Measurements from ENCODE around the gene CYP27C1.

CYP27C1 gene, protein sequence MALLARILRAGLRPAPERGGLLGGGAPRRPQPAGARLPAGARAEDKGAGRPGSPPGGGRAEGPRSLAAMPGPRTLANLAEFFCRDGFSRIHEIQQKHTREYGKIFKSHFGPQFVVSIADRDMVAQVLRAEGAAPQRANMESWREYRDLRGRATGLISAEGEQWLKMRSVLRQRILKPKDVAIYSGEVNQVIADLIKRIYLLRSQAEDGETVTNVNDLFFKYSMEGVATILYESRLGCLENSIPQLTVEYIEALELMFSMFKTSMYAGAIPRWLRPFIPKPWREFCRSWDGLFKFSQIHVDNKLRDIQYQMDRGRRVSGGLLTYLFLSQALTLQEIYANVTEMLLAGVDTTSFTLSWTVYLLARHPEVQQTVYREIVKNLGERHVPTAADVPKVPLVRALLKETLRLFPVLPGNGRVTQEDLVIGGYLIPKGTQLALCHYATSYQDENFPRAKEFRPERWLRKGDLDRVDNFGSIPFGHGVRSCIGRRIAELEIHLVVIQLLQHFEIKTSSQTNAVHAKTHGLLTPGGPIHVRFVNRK

GRCh38 chr2:127220102-127220767 is at the start of gene CYP27C1:
Gene CYP27C1 (minus strand): TSS chr2:127220299. CDS start chr2:127220270, 29 bp downstream.
- TF ChIP-seq CTCF (IDR thresholded peaks at IDR 0.05; ENCODE audit: low read depth, low read length), result no peak
- DNase-seq (ENCODE audit: extremely low read depth, low read depth), result no peak

DNA sequence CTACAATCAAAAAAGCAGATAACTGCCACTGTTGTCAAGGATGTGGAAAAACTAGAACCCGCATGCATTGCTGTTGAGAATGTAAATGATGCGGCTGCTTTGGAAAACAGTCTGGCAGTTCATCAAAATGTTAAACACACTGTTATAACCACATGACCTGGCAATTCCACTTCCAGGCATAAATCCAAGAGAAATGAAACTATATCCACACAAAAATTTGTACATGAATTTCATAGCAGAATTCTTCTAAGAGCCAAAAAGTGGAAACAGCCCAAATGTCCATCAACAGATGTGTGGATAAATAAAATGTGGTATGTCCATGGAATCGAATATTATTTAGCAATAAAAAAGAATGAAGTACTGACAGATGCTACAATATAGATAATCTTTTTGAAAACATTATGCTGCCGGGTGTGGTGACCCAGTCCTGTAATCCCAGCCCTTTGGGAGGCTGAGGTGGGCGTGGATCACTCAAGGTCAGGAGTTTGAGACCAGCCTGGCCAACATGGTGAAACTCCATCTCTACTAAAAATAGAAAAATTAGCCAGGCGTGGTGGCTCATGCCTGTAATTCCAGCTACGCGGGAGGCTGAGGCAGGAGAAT is 41.8 kb upstream of the CYP27C1 start:
- DNase-seq (ENCODE audit: extremely low read depth, low read depth), result peak; percentile 39
- TF ChIP-seq CTCF (IDR thresholded peaks at IDR 0.05; ENCODE audit: low read depth, low read length), result no peak

- no peak for TF ChIP-seq CTCF (IDR thresholded peaks at IDR 0.05; ENCODE audit: low read depth, low read length)
- DNase-seq (ENCODE audit: extremely low read depth, low read depth), result no peak
These were observed 39.3 kb upstream of the CYP27C1 start for GRCh38 chr2:127259355-127259754.

DNA sequence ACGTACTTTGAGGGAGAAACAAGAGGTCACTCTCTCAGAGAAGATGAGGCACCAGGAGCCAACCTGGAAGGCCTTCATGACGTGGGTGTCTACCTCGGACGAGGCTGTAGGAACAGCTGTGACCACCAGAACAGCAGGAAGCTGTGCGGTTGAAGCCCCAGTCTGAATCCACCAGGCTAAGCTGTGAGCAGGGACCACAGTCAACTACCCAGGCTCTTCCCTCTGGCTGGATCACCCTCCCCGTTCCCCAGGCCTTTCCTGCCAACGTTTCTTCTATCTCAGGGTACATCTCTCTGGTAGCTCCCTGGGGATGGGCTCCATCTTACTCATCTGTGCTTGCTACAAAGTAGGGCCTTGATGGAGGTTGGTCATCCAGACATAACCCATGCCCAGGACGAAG is 36.8 kb upstream of the CYP27C1 start:
- no peak for TF ChIP-seq CTCF (IDR thresholded peaks at IDR 0.05; ENCODE audit: low read depth, low read length)
- DNase-seq (ENCODE audit: extremely low read depth, low read depth), result no peak

DNA sequence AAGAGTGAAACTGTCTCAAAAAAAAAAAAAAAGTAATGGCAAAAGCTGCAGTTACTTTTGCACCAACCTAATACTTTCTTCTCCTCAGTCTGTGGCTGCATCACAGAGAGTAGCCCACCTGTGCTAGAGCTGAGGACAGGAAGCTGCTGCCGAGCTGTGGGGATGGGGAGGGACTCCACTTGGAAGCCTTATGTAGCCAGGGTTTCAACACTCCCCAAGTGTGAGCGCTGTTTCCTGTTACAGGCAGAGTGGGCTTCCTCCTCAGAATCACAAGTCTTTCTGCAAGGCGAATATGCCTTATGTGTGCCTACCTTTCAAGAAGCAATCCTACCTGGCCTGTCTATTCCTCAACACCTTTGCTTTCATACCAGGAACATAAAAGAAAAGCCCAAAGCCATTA is 36.3 kb upstream of the CYP27C1 start:
- DNase-seq (ENCODE audit: extremely low read depth, low read depth), result no peak
- TF ChIP-seq CTCF (IDR thresholded peaks at IDR 0.05; ENCODE audit: low read depth, low read length), result no peak

GRCh38 chr2:127255721-127256120 is 35.6 kb upstream of the CYP27C1 start:
- TF ChIP-seq CTCF (IDR thresholded peaks at IDR 0.05; ENCODE audit: low read depth, low read length), result no peak
- DNase-seq (ENCODE audit: extremely low read depth, low read depth), result no peak

GRCh38 chr2:127255146-127255545 is 35.0 kb upstream of the CYP27C1 start:
- no peak for DNase-seq (ENCODE audit: extremely low read depth, low read depth)
- TF ChIP-seq CTCF (IDR thresholded peaks at IDR 0.05; ENCODE audit: low read depth, low read length), result no peak

All from AG09319 (cell line).